Measurements from ENCODE around the gene SHANK3. TPM values are rescaled to one million over a fixed set of nuclear protein-coding genes. Genes with fewer than 3 reads are reported as not detected.

Gene SHANK3
- polyA plus RNA-seq, 1 donor (not counting 4 experiments of a cell fraction or from before 2014, with no cell fraction given), result 1.00 TPM

GRCh38 chr22:50660306-50660705 is 12.3 kb upstream of the SHANK3 start:
- no peaks in the 10 kb centered on the region for H3K27me3 ChIP-seq (ENCODE audit: control insufficient read depth, extremely low read depth, insufficient read depth, low read length)
- no peak overlapping the region for H3K9ac ChIP-seq (ENCODE audit: control insufficient read depth, extremely low read depth, insufficient read depth, low read length)
- H2AFZ ChIP-seq (ENCODE audit: control insufficient read depth, low read length), result no peak overlapping the region
- no peak overlapping the region for H3K4me2 ChIP-seq (ENCODE audit: control insufficient read depth, extremely low read depth, insufficient read depth, low read depth, low read length)
- H3K4me3 ChIP-seq (ENCODE audit: control insufficient read depth in 2 of 3, extremely low read depth in 1 of 3, insufficient read depth in 2 of 3, low read depth in 1 of 3, low read length in 3 of 3), result no peak overlapping the region
- FAIRE-seq, result no peak
- H3K27ac ChIP-seq (ENCODE audit: control insufficient read depth, insufficient read depth, low read length), result no peak overlapping the region
- peaks cover 8% of the 10 kb centered on the region for H3K4me1 ChIP-seq (ENCODE audit: control insufficient read depth, extremely low read depth, insufficient read depth, low read length)
- dilution Hi-C loops (cut with MboI; ENCODE audit: extremely low pct_ligation_motif_present, low sequenced_read_pairs), result no loop called here
- no peaks in the 10 kb centered on the region for H3K79me2 ChIP-seq (ENCODE audit: control insufficient read depth, insufficient read depth, low read length)
- DNase-seq (ENCODE audit: low read depth, low spot score), result no peak
- no peaks in the 10 kb centered on the region for H3K9me1 ChIP-seq (ENCODE audit: control insufficient read depth, extremely low read depth, insufficient read depth, low read length)
- H3K9me3 ChIP-seq (ENCODE audit: control insufficient read depth, low read depth, low read length), result no peaks in the 10 kb centered on the region
- H3K36me3 ChIP-seq (ENCODE audit: control insufficient read depth in 2 of 2, extremely low read depth in 1 of 2, insufficient read depth in 2 of 2, low read length in 2 of 2), result no peaks in the 10 kb centered on the region
- no peak for TF ChIP-seq EZH2 (IDR thresholded peaks at IDR 0.05; ENCODE audit: low read length)
- TF ChIP-seq CTCF (optimal IDR thresholded peaks at IDR 0.05 in 1 of 3, IDR thresholded peaks at IDR 0.05 in 1 of 3, conservative IDR thresholded peaks at IDR 0.05 in 1 of 3; ENCODE audit: extremely low read depth in 1 of 3, insufficient read depth in 2 of 3, low read length in 3 of 3), result no peak
- no peaks in the 10 kb centered on the region for H4K20me1 ChIP-seq (ENCODE audit: control insufficient read depth, extremely low read depth, insufficient read depth, low read length)

- Histone ChIP-seq H3K9me3 (ENCODE audit: control insufficient read depth, low read depth, low read length) (no peaks in the 10 kb centered on the region), H4K20me1 (ENCODE audit: control insufficient read depth, extremely low read depth, insufficient read depth, low read length) (no peaks in the 10 kb centered on the region), H3K27me3 (ENCODE audit: control insufficient read depth, extremely low read depth, insufficient read depth, low read length) (no peaks in the 10 kb centered on the region), H2AFZ (ENCODE audit: control insufficient read depth, low read length) (no peak overlapping the region), H3K9me1 (ENCODE audit: control insufficient read depth, extremely low read depth, insufficient read depth, low read length) (no peaks in the 10 kb centered on the region), H3K36me3 (ENCODE audit: control insufficient read depth in 2 of 2, extremely low read depth in 1 of 2, insufficient read depth in 2 of 2, low read length in 2 of 2) (no peaks in the 10 kb centered on the region), H3K4me3 (ENCODE audit: control insufficient read depth in 2 of 3, extremely low read depth in 1 of 3, insufficient read depth in 2 of 3, low read depth in 1 of 3, low read length in 3 of 3) (no peak overlapping the region), H3K79me2 (ENCODE audit: control insufficient read depth, insufficient read depth, low read length) (no peaks in the 10 kb centered on the region), H3K4me2 (ENCODE audit: control insufficient read depth, extremely low read depth, insufficient read depth, low read depth, low read length) (no peak overlapping the region), H3K27ac (ENCODE audit: control insufficient read depth, insufficient read depth, low read length) (no peak overlapping the region), H3K4me1 (ENCODE audit: control insufficient read depth, extremely low read depth, insufficient read depth, low read length) (no peaks in the 10 kb centered on the region), H3K9ac (ENCODE audit: control insufficient read depth, extremely low read depth, insufficient read depth, low read length) (no peak overlapping the region)
- dilution Hi-C loops (cut with MboI; ENCODE audit: extremely low pct_ligation_motif_present, low sequenced_read_pairs), result no loop called here
- DNase-seq (ENCODE audit: low read depth, low spot score) (no peak), FAIRE-seq (no peak)
- TF ChIP-seq EZH2 (IDR thresholded peaks at IDR 0.05; ENCODE audit: low read length) (no peak), CTCF (optimal IDR thresholded peaks at IDR 0.05 in 1 of 3, IDR thresholded peaks at IDR 0.05 in 1 of 3, conservative IDR thresholded peaks at IDR 0.05 in 1 of 3; ENCODE audit: extremely low read depth in 1 of 3, insufficient read depth in 2 of 3, low read length in 3 of 3) (no peak)
Measured at GRCh38 chr22:50665212-50665611, 7.4 kb upstream of the SHANK3 start.
